Trophoblast cell (in vitro differentiated cells and primary cell): ENCODE measurements around the gene ANO2.

Experiments used
- DNase-seq, 2 donors: peaks; one replicate each; pipeline ENCODE4 v3.0.0-alpha.2; 2016
- H2AFZ ChIP-seq: 2 replicates; pipeline ENCODE4 v1.6.1; 2013; ENCODE audit warnings: low read length, moderate library complexity, mild to moderate bottlenecking; ENCODE audit not compliant: insufficient read depth, poor library complexity
- H2AK5ac ChIP-seq: 2 replicates; pipeline ENCODE4 v1.6.1; 2013; ENCODE audit warnings: mild to moderate bottlenecking, low read length
- H2BK120ac ChIP-seq: 2 replicates; pipeline ENCODE4 v1.6.1; 2013; ENCODE audit warnings: low read length, mild to moderate bottlenecking, moderate library complexity; ENCODE audit not compliant: insufficient read depth, poor library complexity
- H2BK12ac ChIP-seq: 2 replicates; pipeline ENCODE4 v1.6.1; 2013; ENCODE audit warnings: mild to moderate bottlenecking, low read length, moderate library complexity
- H2BK5ac ChIP-seq: 2 replicates; pipeline ENCODE4 v1.6.1; 2013; ENCODE audit warnings: low read length, low read depth, moderate library complexity, mild to moderate bottlenecking; ENCODE audit not compliant: poor library complexity
- H3K14ac ChIP-seq: 2 replicates; pipeline ENCODE4 v1.6.1; 2013; ENCODE audit warnings: mild to moderate bottlenecking, low read length
- H3K18ac ChIP-seq: 2 replicates; pipeline ENCODE4 v1.6.1; 2013; ENCODE audit warnings: mild to moderate bottlenecking, low read length
- H3K23ac ChIP-seq: 2 replicates; pipeline ENCODE4 v1.6.1; 2013; ENCODE audit warnings: low read length
- H3K27ac ChIP-seq: 2 replicates; pipeline ENCODE4 v1.5.1; 2013; ENCODE audit warnings: low read depth, mild to moderate bottlenecking, inconsistent platforms, low read length, moderate library complexity
- H3K27me3 ChIP-seq: 2 replicates; pipeline ENCODE4 v1.6.1; 2013; ENCODE audit warnings: inconsistent platforms, mild to moderate bottlenecking, low read length, moderate library complexity; ENCODE audit not compliant: insufficient read depth
- H3K36me3 ChIP-seq, 2 experiments: 1 replicate in 1 of 2; 2 replicates in 1 of 2; pipeline ENCODE4 v1.6.1; 2013; ENCODE audit warnings: low read length in 2 of 2, mild to moderate bottlenecking in 2 of 2, moderate library complexity in 1 of 2; ENCODE audit not compliant: insufficient read depth in 2 of 2, control insufficient read depth in 1 of 2
- H3K4ac ChIP-seq: 2 replicates; pipeline ENCODE4 v1.6.1; 2013; ENCODE audit warnings: low read depth, mild to moderate bottlenecking, low read length, moderate library complexity
- H3K4me1 ChIP-seq, 2 experiments: 1 replicate in 1 of 2; 2 replicates in 1 of 2; pipeline ENCODE4 v1.6.1; 2013; ENCODE audit warnings: low read length in 2 of 2, mild to moderate bottlenecking in 2 of 2, moderate library complexity in 1 of 2; ENCODE audit not compliant: insufficient read depth in 2 of 2, control insufficient read depth in 1 of 2
- H3K4me2 ChIP-seq: 2 replicates; pipeline ENCODE4 v1.6.1; 2013; ENCODE audit warnings: inconsistent platforms, mild to moderate bottlenecking, low read length, moderate library complexity
- H3K4me3 ChIP-seq: 2 replicates; pipeline ENCODE4 v1.5.1; 2013; ENCODE audit warnings: mild to moderate bottlenecking, low read depth, low read length, inconsistent platforms
- H3K79me1 ChIP-seq: one replicate; pipeline ENCODE4 v1.6.1; 2013; ENCODE audit warnings: low read length
- H3K79me2 ChIP-seq: 2 replicates; pipeline ENCODE4 v1.6.1; 2013; ENCODE audit warnings: low read length, mild to moderate bottlenecking; ENCODE audit not compliant: control insufficient read depth, insufficient read depth, poor library complexity
- H3K9ac ChIP-seq: 2 replicates; pipeline ENCODE4 v1.6.1; 2013; ENCODE audit warnings: mild to moderate bottlenecking, low read length
- H3K9me3 ChIP-seq: 2 replicates; pipeline ENCODE4 v1.6.1; 2013; ENCODE audit warnings: low read depth, mild to moderate bottlenecking, control low read depth, inconsistent platforms, low read length; ENCODE audit not compliant: insufficient read depth
- H4K12ac ChIP-seq: 2 replicates; pipeline ENCODE4 v1.6.1; 2013; ENCODE audit warnings: low read depth, mild to moderate bottlenecking, low read length, moderate library complexity
- H4K8ac ChIP-seq: 2 replicates; pipeline ENCODE4 v1.6.1; 2013; ENCODE audit warnings: low read depth, mild to moderate bottlenecking, low read length, moderate library complexity
- H4K91ac ChIP-seq: one replicate; pipeline ENCODE4 v1.6.1; 2013; ENCODE audit warnings: low read depth, mild to moderate bottlenecking, low read length, moderate library complexity
- WGBS: extraction: QIAGEN DNeasy Blood & Tissue Kit; methylation state at CpG from one replicate; pipeline ENCODE4 v1.1.7; 2013; ENCODE audit warnings: missing lambda C conversion rate; ENCODE audit not compliant: insufficient read length, insufficient coverage; ENCODE audit errors: extremely low coverage; 5-methylcytosine and 5-hydroxymethylcytosine counted together

Gene ANO2

GRCh38 chr12:5637698-5638097, 307.4 kb downstream of the ANO2 start:
- Histone ChIP-seq H3K4ac (no peak overlapping the region), H3K79me2 (no peaks in the 10 kb centered on the region), H3K4me2 (no peak overlapping the region), H2BK5ac (no peak overlapping the region), H3K4me1 (peaks cover 0 to 7% of the 10 kb centered on the region in 2 experiments), H2BK120ac (no peak overlapping the region), H3K9ac (no peak overlapping the region), H2AFZ (no peak overlapping the region), H3K4me3 (no peak overlapping the region), H3K23ac (no peak overlapping the region), H4K8ac (no peak overlapping the region), H3K18ac (no peak overlapping the region), H4K91ac (no peak overlapping the region), H3K36me3 (no peaks in the 10 kb centered on the region), H2AK5ac (no peak overlapping the region), H3K79me1 (no peaks in the 10 kb centered on the region), H2BK12ac (no peak overlapping the region), H3K27me3 (no peaks in the 10 kb centered on the region), H3K14ac (no peak overlapping the region), H4K12ac (no peak overlapping the region), H3K27ac (no peak overlapping the region), H3K9me3 (peaks cover 2% of the 10 kb centered on the region)
- DNase-seq, result no peak
- WGBS, result no CpG with 5 or more reads among the region's 4 CpGs

- Histone ChIP-seq H3K4me1 (peaks cover 0 to 7% of the 10 kb centered on the region in 2 experiments), H2AK5ac (no peak overlapping the region), H3K79me1 (no peaks in the 10 kb centered on the region), H4K91ac (no peak overlapping the region), H2BK12ac (no peak overlapping the region), H3K4me3 (no peak overlapping the region), H2BK5ac (no peak overlapping the region), H3K9ac (no peak overlapping the region), H3K27me3 (no peaks in the 10 kb centered on the region), H2BK120ac (no peak overlapping the region), H3K14ac (no peak overlapping the region), H3K79me2 (no peaks in the 10 kb centered on the region), H2AFZ (no peak overlapping the region), H3K36me3 (no peaks in the 10 kb centered on the region), H3K9me3 (peaks cover 2% of the 10 kb centered on the region), H3K23ac (no peak overlapping the region), H3K18ac (no peak overlapping the region), H4K12ac (no peak overlapping the region), H3K27ac (no peak overlapping the region), H3K4me2 (no peak overlapping the region), H3K4ac (no peak overlapping the region), H4K8ac (no peak overlapping the region)
- no peak for DNase-seq
- WGBS, result no CpG with 5 or more reads among the region's 4 CpGs
Measured at GRCh38 chr12:5636907-5637306, 308.2 kb downstream of the ANO2 start.

- Histone ChIP-seq H3K23ac (no peak overlapping the region), H4K8ac (no peak overlapping the region), H3K9me3 (peaks cover 2% of the 10 kb centered on the region), H3K36me3 (no peaks in the 10 kb centered on the region), H3K18ac (no peak overlapping the region), H2BK120ac (no peak overlapping the region), H3K14ac (no peak overlapping the region), H3K27ac (no peak overlapping the region), H3K4ac (no peak overlapping the region), H2BK5ac (no peak overlapping the region), H2AK5ac (no peak overlapping the region), H4K91ac (no peak overlapping the region), H3K9ac (no peak overlapping the region), H3K4me1 (peaks cover 0 to 7% of the 10 kb centered on the region in 2 experiments), H3K79me2 (no peaks in the 10 kb centered on the region), H4K12ac (no peak overlapping the region), H3K4me3 (no peak overlapping the region), H2AFZ (no peak overlapping the region), H3K4me2 (no peak overlapping the region), H2BK12ac (no peak overlapping the region), H3K79me1 (no peaks in the 10 kb centered on the region), H3K27me3 (no peaks in the 10 kb centered on the region)
- no peak for DNase-seq
- no CpG with 5 or more reads among the region's 3 CpGs for WGBS
Measured at GRCh38 chr12:5633106-5633505, 312.0 kb downstream of the ANO2 start.

- Histone ChIP-seq H3K79me2 (no peaks in the 10 kb centered on the region), H2AFZ (no peak overlapping the region), H2BK12ac (no peak overlapping the region), H3K14ac (no peak overlapping the region), H3K4me2 (no peak overlapping the region), H4K91ac (no peak overlapping the region), H3K4me3 (no peak overlapping the region), H2AK5ac (no peak overlapping the region), H4K12ac (no peak overlapping the region), H3K36me3 (no peaks in the 10 kb centered on the region), H3K4me1 (peaks cover 0 to 7% of the 10 kb centered on the region in 2 experiments), H3K27me3 (no peaks in the 10 kb centered on the region), H3K27ac (no peak overlapping the region), H3K9me3 (peaks cover 2% of the 10 kb centered on the region), H3K9ac (no peak overlapping the region), H2BK5ac (no peak overlapping the region), H4K8ac (no peak overlapping the region), H3K79me1 (no peaks in the 10 kb centered on the region), H3K23ac (no peak overlapping the region), H3K18ac (no peak overlapping the region), H3K4ac (no peak overlapping the region), H2BK120ac (no peak overlapping the region)
- WGBS, result no CpG with 5 or more reads among the region's 2 CpGs
- no peak for DNase-seq
Measured at GRCh38 chr12:5632453-5632852, 312.6 kb downstream of the ANO2 start.
